ENCODE measurements around the gene GPC5.

DNA sequence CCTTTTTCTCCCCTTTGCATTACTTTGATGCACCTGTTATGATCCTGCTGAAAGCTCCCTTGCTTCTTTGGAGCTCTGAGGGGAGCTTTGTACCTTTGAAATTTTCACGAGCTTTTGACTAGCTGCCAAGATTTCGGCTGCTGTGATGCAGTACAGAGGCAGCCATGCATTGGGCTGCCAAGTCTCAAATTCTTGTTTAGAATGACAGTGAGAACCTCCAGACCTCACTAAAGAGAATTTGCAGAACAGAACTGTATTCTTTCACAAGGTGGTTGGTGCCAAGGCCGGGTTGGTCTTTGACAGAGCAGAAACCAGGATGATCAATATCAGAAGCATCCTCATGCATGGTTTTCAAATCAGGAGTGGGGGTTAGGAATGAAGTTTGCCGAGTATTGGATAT, 414.8 kb downstream of the GPC5 start:
- TF ChIP-seq, protein P1, sequence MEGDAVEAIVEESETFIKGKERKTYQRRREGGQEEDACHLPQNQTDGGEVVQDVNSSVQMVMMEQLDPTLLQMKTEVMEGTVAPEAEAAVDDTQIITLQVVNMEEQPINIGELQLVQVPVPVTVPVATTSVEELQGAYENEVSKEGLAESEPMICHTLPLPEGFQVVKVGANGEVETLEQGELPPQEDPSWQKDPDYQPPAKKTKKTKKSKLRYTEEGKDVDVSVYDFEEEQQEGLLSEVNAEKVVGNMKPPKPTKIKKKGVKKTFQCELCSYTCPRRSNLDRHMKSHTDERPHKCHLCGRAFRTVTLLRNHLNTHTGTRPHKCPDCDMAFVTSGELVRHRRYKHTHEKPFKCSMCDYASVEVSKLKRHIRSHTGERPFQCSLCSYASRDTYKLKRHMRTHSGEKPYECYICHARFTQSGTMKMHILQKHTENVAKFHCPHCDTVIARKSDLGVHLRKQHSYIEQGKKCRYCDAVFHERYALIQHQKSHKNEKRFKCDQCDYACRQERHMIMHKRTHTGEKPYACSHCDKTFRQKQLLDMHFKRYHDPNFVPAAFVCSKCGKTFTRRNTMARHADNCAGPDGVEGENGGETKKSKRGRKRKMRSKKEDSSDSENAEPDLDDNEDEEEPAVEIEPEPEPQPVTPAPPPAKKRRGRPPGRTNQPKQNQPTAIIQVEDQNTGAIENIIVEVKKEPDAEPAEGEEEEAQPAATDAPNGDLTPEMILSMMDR (IDR thresholded peaks at IDR 0.05; ENCODE audit: low read depth, low read length): no peak
- no peak for TF ChIP-seq EZH2phosphoT487 (IDR thresholded peaks at IDR 0.05; ENCODE audit: low read depth)

All from OCI-LY3 (cell line).